GM21447 (cell line): Measurements from ENCODE around the gene PRKAR2B.
"Not testable (repeated sequence)": the region's sequence is repeated elsewhere in the genome, so short reads cannot be mapped to it uniquely, and the experiment has no call there.

Source experiments
- ATAC-seq: cut with Tn5 transposase; IDR thresholded peaks from one replicate; pipeline ENCODE4 v1.9.1; 2021; ENCODE audit not compliant: unreplicated experiment

The PRKAR2B gene

GRCh38 chr7:107047902-107048782, 3.6 kb downstream of the PRKAR2B start:
- no peak for ATAC-seq

- no peak for ATAC-seq
Observed at GRCh38 chr7:107048783-107049418, 4.4 kb downstream of the PRKAR2B start.

GRCh38 chr7:107049480-107049879, 5.0 kb downstream of the PRKAR2B start:
- ATAC-seq = no peak

GRCh38 chr7:107049971-107050532, 5.5 kb downstream of the PRKAR2B start:
- no peak for ATAC-seq

- ATAC-seq = no peak
Observed at GRCh38 chr7:107051376-107051775, 6.9 kb downstream of the PRKAR2B start.

GRCh38 chr7:107054965-107055364, 10.5 kb downstream of the PRKAR2B start:
- ATAC-seq = not testable (repeated sequence)

- ATAC-seq = not testable (repeated sequence)
Observed at GRCh38 chr7:107056058-107056457, 11.6 kb downstream of the PRKAR2B start.

GRCh38 chr7:107056728-107057473, 12.4 kb downstream of the PRKAR2B start:
- no peak for ATAC-seq

- no peak for ATAC-seq
Observed at GRCh38 chr7:107057474-107057833, 12.9 kb downstream of the PRKAR2B start.

- no peak for ATAC-seq
Observed at GRCh38 chr7:107059468-107059867, 15.0 kb downstream of the PRKAR2B start.

GRCh38 chr7:107063245-107064120, 19.0 kb downstream of the PRKAR2B start:
- no peak for ATAC-seq

GRCh38 chr7:107064255-107064654, 19.8 kb downstream of the PRKAR2B start:
- ATAC-seq = no peak

- ATAC-seq = no peak
Observed at GRCh38 chr7:107065929-107066247, 21.4 kb downstream of the PRKAR2B start.

GRCh38 chr7:107068156-107068555, 23.7 kb downstream of the PRKAR2B start:
- ATAC-seq = no peak

- ATAC-seq = no peak
Observed at GRCh38 chr7:107069457-107069856, 25.0 kb downstream of the PRKAR2B start.

- no peak for ATAC-seq
Observed at GRCh38 chr7:107070710-107071109, 26.2 kb downstream of the PRKAR2B start.

GRCh38 chr7:107071129-107071528, 26.6 kb downstream of the PRKAR2B start:
- ATAC-seq = no peak

GRCh38 chr7:107072133-107072532, 27.6 kb downstream of the PRKAR2B start:
- no peak for ATAC-seq

- ATAC-seq = no peak
Observed at GRCh38 chr7:107075863-107076574, 31.5 kb downstream of the PRKAR2B start.
